Measurements from ENCODE around the gene ZNF850. TPM values are rescaled to one million over a fixed set of nuclear protein-coding genes. Genes with fewer than 3 reads are reported as not detected.
"Not testable (repeated sequence)": the region's sequence is repeated elsewhere in the genome, so short reads cannot be mapped to it uniquely, and the experiment has no call there.

The ZNF850 gene
- polyA plus RNA-seq, 4 donors = 0.22 to 1.6 (median 0.36) TPM

DNA sequence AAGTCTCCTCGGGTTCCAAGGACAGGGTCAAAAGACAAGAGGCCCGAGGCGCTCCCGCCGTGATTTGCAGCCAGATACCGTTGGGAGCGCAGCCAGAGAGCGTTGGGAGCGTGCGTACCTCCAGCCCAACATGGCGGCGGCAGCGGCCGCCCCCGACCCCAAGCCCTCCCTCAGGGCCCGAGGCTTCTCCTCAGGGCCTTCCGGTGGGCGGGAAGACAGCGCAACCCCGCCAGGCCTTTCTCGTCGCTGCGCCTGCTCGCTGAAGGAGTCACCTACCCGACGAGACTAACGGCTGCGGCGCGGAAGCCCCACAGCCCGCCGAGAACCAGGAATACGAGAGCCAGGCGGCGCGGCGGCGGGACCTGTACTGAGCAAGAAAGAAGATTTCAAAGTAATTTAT, 3.2 kb upstream of the ZNF850 start:
- peaks cover 0 to 3% (median 0%) of the 10 kb centered on the region in 3 donors for H3K27me3 ChIP-seq (ENCODE audit: control insufficient read depth in 3 of 3, insufficient read depth in 3 of 3, low read length in 3 of 3)
- FAIRE-seq = no peak
- H3K36me3 ChIP-seq (ENCODE audit: control insufficient read depth in 3 of 3, insufficient read depth in 2 of 3, low read depth in 1 of 3, low read length in 3 of 3) = no peaks in the 10 kb centered on the region
- H3K27ac ChIP-seq (ENCODE audit: low read depth in 1 of 3, low read length in 2 of 3) = peak overlapping the region in 2 of 3 donors; percentile 28 to 69
- DNase-seq = peak in 1 of 2 donors; percentile 41
- no peaks in the 10 kb centered on the region for H3K4me1 ChIP-seq (ENCODE audit: control insufficient read depth in 3 of 3, insufficient read depth in 2 of 3, low read depth in 1 of 3, low read length in 2 of 3)
- H3K4me3 ChIP-seq (ENCODE audit: low read depth in 1 of 3, low read length in 3 of 3) = peak overlapping the region in 2 of 3 donors; percentile 18 to 34
- WGBS, 3 donors = 21 to 58% (median 49%) methylated on average over 33 to 38 of the region's 38 CpGs
- H3K9me3 ChIP-seq (ENCODE audit: control insufficient read depth in 2 of 2, insufficient read depth in 1 of 2, low read depth in 1 of 2, low read length in 1 of 2) = peaks cover 3 to 28% of the 10 kb centered on the region in 2 donors

DNA sequence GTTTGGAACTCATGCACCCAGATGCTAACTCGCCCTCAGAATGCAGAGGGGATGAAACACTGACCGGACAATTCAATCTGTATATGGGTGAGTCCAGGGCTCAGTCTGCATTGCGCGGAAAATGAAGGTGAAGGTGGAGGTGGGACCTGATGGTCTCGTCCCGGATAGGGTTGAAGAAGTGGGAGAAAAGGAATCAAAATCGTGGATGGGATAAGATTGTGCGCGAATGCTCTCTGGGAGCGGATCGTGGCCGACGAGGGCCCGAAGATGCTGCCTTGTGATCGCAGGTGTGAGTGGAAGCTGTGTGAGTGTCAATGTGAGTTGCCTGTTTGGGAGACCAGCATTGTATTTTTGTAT, 594 bp upstream of the ZNF850 start:
- Histone ChIP-seq H3K4me1 (ENCODE audit: control insufficient read depth in 3 of 3, insufficient read depth in 2 of 3, low read depth in 1 of 3, low read length in 2 of 3) (no peaks in the 10 kb centered on the region), H3K4me3 (ENCODE audit: low read depth in 1 of 3, low read length in 3 of 3) (peak overlapping the region; percentile 47 to 76 (median 71)), H3K36me3 (ENCODE audit: control insufficient read depth in 3 of 3, insufficient read depth in 2 of 3, low read depth in 1 of 3, low read length in 3 of 3) (peaks cover 0 to 7% (median 0%) of the 10 kb centered on the region in 3 donors), H3K27me3 (ENCODE audit: control insufficient read depth in 3 of 3, insufficient read depth in 3 of 3, low read length in 3 of 3) (peaks cover 0 to 3% (median 0%) of the 10 kb centered on the region in 3 donors), H3K27ac (ENCODE audit: low read depth in 1 of 3, low read length in 2 of 3) (peak overlapping the region in 1 of 3 donors; percentile 61), H3K9me3 (ENCODE audit: control insufficient read depth in 2 of 2, insufficient read depth in 1 of 2, low read depth in 1 of 2, low read length in 1 of 2) (peaks cover 3 to 45% of the 10 kb centered on the region in 2 donors)
- WGBS, 3 donors = 4 to 13% (median 11%) methylated on average over 15 of the region's 15 CpGs
- FAIRE-seq = no peak
- DNase-seq = no peak

DNA sequence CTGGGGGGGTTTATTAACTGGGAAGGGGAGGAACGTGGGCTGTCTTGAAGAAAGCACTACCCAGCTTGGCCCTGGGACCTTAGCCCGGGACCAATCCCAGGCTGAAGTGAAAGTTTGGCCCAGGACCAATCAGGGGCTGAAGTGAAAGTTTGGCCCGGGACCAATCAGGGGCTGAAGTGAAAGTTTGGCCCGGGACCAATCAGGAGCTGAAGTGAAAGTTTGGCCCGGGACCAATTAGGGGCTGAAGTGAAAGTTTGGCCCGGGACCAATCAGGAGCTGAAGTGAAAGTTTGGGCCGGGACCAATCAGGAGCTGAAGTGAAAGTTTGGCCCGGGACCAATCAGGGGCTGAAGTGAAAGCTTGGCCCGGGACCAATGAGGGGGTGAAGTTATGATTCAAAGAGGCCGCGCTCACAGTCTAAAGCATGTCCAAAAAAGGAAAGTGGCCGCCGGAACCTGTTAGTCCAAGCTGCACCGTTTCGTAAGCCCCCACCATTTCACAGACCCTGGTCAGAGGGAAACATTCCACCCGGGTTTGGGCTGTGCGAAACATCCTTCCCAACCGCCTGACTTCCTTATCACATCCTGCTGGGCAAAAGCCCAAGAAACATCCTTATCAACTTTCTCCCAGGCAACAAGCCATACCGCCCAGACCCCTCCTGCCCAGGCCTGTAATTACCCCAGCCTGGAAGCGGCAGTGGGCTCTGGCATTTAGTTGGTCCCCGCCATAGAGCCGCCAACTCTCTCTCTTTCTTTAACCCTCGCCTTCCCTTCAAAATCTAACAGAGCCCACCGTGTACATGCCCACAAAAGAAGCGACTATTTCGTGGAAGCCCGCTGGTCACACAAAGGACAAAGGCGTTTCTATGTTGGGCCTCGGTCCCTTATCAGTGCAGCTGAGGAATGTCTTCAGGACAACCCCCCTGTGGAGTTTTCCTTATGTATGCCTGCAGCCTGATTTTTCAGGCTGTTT, 1.1 kb downstream of the ZNF850 start:
- Histone ChIP-seq H3K27ac (ENCODE audit: low read depth in 1 of 3, low read length in 2 of 3) (peak overlapping the region in 2 of 3 donors; percentile 61 to 75), H3K9me3 (ENCODE audit: control insufficient read depth in 2 of 2, insufficient read depth in 1 of 2, low read depth in 1 of 2, low read length in 1 of 2) (peaks cover 3 to 55% of the 10 kb centered on the region in 2 donors), H3K4me1 (ENCODE audit: control insufficient read depth in 3 of 3, insufficient read depth in 2 of 3, low read depth in 1 of 3, low read length in 2 of 3) (no peaks in the 10 kb centered on the region), H3K27me3 (ENCODE audit: control insufficient read depth in 3 of 3, insufficient read depth in 3 of 3, low read length in 3 of 3) (peaks cover 0 to 3% (median 0%) of the 10 kb centered on the region in 3 donors), H3K4me3 (ENCODE audit: low read depth in 1 of 3, low read length in 3 of 3) (peak overlapping the region in 2 of 3 donors; percentile 71 to 76), H3K36me3 (ENCODE audit: control insufficient read depth in 3 of 3, insufficient read depth in 2 of 3, low read depth in 1 of 3, low read length in 3 of 3) (peaks cover 0 to 7% (median 0%) of the 10 kb centered on the region in 3 donors)
- DNase-seq = peak; percentile 68 to 85
- FAIRE-seq = peak; percentile 10
- WGBS, 3 donors = 2 to 3% (median 3%) methylated on average over 29 of the region's 29 CpGs

DNA sequence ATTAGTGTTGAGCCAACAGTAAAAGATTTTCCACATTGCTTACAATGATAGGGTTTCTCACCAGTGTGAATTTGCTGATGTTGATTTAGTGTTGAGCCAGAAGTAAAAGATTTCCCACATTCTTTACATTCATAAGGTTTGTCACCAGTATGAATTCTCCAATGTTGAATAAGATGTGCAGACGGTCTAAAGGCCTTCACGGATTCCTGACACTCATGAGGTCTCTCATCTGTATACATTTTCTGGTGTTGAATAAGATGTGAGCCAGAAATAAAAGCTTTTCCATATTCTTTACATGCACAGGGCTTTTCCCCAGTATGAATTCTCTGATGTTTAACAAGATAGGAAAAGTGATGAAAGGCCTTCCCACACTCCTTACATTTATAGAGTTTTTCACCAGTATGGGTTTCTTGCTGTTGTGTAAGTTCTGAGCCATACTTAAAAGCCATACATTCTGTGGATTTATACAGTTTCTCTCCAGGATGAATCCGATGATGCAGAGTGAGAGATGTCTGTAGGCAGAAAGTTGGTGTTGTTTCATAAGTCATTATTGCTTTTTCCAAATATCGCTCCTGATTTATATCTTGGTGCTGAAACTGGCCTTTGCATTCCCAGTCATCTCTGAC, 22.4 kb downstream of the ZNF850 start:
- peaks cover 10 to 20% (median 16%) of the 10 kb centered on the region in 3 donors for H3K36me3 ChIP-seq (ENCODE audit: control insufficient read depth in 3 of 3, insufficient read depth in 2 of 3, low read depth in 1 of 3, low read length in 3 of 3)
- DNase-seq (no peak), FAIRE-seq (no peak)
- H3K27ac ChIP-seq (ENCODE audit: low read depth in 1 of 3, low read length in 2 of 3) = no peak overlapping the region
- no peaks in the 10 kb centered on the region for H3K4me1 ChIP-seq (ENCODE audit: control insufficient read depth in 3 of 3, insufficient read depth in 2 of 3, low read depth in 1 of 3, low read length in 2 of 3)
- no peaks in the 10 kb centered on the region for H3K27me3 ChIP-seq (ENCODE audit: control insufficient read depth in 3 of 3, insufficient read depth in 3 of 3, low read length in 3 of 3)
- 96 to 99% (median 98%) methylated on average over 4 of the region's 4 CpGs for WGBS, 3 donors
- peaks cover 3 to 74% of the 10 kb centered on the region in 2 donors for H3K9me3 ChIP-seq (ENCODE audit: control insufficient read depth in 2 of 2, insufficient read depth in 1 of 2, low read depth in 1 of 2, low read length in 1 of 2)
- no peak overlapping the region for H3K4me3 ChIP-seq (ENCODE audit: low read depth in 1 of 3, low read length in 3 of 3)

DNA sequence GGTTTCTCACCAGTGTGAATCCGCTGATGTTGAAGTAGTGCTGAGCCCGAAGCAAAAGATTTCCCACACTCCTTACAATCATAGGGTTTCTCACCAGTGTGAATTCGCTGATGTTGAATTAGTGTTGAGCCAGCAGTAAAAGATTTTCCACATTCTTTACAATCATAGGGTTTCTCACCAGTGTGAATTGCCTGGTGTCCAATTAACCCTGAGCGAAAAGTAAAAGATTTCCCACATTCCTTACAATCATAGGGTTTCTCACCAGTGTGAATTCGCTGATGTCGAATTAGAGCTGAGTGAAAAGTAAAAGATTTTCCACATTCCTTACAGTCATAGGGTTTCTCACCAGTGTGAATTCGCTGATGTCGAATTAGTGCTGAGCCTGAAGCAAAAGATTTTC, 23.0 kb downstream of the ZNF850 start:
- peaks cover 10 to 18% (median 11%) of the 10 kb centered on the region in 3 donors for H3K36me3 ChIP-seq (ENCODE audit: control insufficient read depth in 3 of 3, insufficient read depth in 2 of 3, low read depth in 1 of 3, low read length in 3 of 3)
- H3K9me3 ChIP-seq (ENCODE audit: control insufficient read depth in 2 of 2, insufficient read depth in 1 of 2, low read depth in 1 of 2, low read length in 1 of 2) = peaks cover 3 to 72% of the 10 kb centered on the region in 2 donors
- FAIRE-seq; H3K4me1 ChIP-seq (ENCODE audit: control insufficient read depth in 3 of 3, insufficient read depth in 2 of 3, low read depth in 1 of 3, low read length in 2 of 3); DNase-seq; H3K27ac ChIP-seq (ENCODE audit: low read depth in 1 of 3, low read length in 2 of 3); H3K4me3 ChIP-seq (ENCODE audit: low read depth in 1 of 3, low read length in 3 of 3); H3K27me3 ChIP-seq (ENCODE audit: control insufficient read depth in 3 of 3, insufficient read depth in 3 of 3, low read length in 3 of 3): not testable (repeated sequence)
- WGBS, 3 donors = 97 to 99% (median 98%) methylated on average over 8 of the region's 8 CpGs

DNA sequence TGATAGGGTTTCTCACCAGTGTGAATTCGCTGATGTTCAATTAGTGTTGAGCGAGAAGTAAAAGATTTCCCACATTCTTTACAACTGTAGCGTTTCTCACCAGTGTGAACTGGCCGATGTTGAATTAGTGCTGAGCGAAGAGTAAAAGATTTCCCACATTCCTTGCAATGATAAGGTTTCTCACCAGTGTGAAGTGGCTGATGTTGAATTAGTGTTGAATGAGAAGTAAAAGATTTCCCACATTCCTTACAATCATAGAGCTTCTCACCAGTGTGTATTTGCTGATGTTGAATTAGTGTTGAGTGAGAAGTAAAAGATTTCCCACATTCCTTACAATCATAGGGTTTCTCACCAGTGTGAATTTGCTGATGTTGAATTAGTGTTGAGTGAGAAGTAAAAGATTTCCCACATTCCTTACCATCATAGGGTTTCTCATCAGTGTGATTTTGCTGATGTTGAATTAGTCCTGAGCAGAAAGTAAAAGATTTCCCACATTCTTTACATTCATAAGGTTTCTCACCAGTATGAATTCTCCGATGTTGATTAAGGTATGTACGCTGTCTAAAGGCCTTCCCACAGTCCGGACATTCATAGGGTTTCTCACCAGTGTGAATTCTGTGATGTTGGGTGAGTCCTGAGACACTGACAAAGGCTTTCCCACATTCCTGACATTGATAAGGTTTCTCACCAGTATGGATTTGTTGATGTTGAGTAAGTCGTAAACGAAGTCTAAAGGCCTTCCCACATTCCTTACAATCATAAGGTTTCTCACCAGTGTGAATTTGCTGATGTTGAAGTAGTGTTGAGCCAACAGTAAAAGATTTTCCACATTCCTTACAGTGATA, 24.0 kb downstream of the ZNF850 start:
- H3K4me3 ChIP-seq (ENCODE audit: low read depth in 1 of 3, low read length in 3 of 3) = no peak overlapping the region
- no peaks in the 10 kb centered on the region for H3K27me3 ChIP-seq (ENCODE audit: control insufficient read depth in 3 of 3, insufficient read depth in 3 of 3, low read length in 3 of 3)
- WGBS, 3 donors = 97 to 99% (median 98%) methylated on average over 10 of the region's 10 CpGs
- H3K4me1 ChIP-seq (ENCODE audit: control insufficient read depth in 3 of 3, insufficient read depth in 2 of 3, low read depth in 1 of 3, low read length in 2 of 3) = no peaks in the 10 kb centered on the region
- DNase-seq (no peak), FAIRE-seq (no peak)
- peaks cover 4 to 76% of the 10 kb centered on the region in 2 donors for H3K9me3 ChIP-seq (ENCODE audit: control insufficient read depth in 2 of 2, insufficient read depth in 1 of 2, low read depth in 1 of 2, low read length in 1 of 2)
- H3K27ac ChIP-seq (ENCODE audit: low read depth in 1 of 3, low read length in 2 of 3) = no peak overlapping the region
- H3K36me3 ChIP-seq (ENCODE audit: control insufficient read depth in 3 of 3, insufficient read depth in 2 of 3, low read depth in 1 of 3, low read length in 3 of 3) = peaks cover 10 to 16% (median 11%) of the 10 kb centered on the region in 3 donors

DNA sequence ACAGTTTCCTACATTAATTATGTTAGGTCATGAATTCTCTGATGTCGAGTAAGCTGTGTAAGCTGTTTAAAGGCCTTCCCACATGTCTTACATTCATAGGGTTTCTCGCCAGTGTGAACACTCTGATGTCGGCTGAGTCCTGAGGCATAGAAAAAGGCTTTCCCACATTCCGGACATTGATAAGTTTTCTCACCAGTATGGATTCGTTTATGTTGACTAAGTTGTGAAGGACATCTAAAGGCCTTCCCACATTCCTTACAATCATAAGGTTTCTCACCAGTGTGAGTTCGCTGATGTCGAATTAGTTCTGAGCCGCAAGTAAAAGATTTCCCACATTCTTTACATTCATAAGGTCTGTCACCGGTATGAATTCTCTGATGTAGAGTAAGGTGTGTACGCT, 24.9 kb downstream of the ZNF850 start:
- Histone ChIP-seq H3K27me3 (ENCODE audit: control insufficient read depth in 3 of 3, insufficient read depth in 3 of 3, low read length in 3 of 3) (no peaks in the 10 kb centered on the region), H3K4me3 (ENCODE audit: low read depth in 1 of 3, low read length in 3 of 3) (no peak overlapping the region), H3K4me1 (ENCODE audit: control insufficient read depth in 3 of 3, insufficient read depth in 2 of 3, low read depth in 1 of 3, low read length in 2 of 3) (no peaks in the 10 kb centered on the region), H3K9me3 (ENCODE audit: control insufficient read depth in 2 of 2, insufficient read depth in 1 of 2, low read depth in 1 of 2, low read length in 1 of 2) (peaks cover 5 to 72% of the 10 kb centered on the region in 2 donors), H3K36me3 (ENCODE audit: control insufficient read depth in 3 of 3, insufficient read depth in 2 of 3, low read depth in 1 of 3, low read length in 3 of 3) (peaks cover 7 to 10% (median 10%) of the 10 kb centered on the region in 3 donors), H3K27ac (ENCODE audit: low read depth in 1 of 3, low read length in 2 of 3) (no peak overlapping the region)
- no peak for FAIRE-seq
- 96 to 97% (median 96%) methylated on average over 10 of the region's 10 CpGs for WGBS, 3 donors
- DNase-seq = no peak

DNA sequence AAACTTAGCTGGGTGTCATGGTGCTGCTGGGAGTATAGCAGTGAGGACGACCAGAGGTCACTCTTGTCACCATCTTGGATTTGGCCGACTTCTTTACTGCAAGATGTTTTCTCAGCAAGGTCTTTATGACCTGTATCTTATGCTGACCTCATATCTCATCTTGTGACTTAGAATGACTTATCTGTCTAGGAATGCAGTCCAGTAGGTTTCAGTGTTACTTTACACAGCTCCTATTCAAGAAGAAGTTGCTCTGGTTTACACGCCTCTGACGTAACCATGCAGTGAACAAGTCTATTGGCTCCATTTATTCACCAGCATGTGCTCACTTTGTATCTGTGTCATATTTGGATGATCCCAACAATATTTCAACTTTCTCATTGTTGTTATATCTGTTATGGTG, 26.7 kb downstream of the ZNF850 start:
- H3K27me3 ChIP-seq (ENCODE audit: control insufficient read depth in 3 of 3, insufficient read depth in 3 of 3, low read length in 3 of 3) = no peaks in the 10 kb centered on the region
- peaks cover 4 to 10% (median 10%) of the 10 kb centered on the region in 3 donors for H3K36me3 ChIP-seq (ENCODE audit: control insufficient read depth in 3 of 3, insufficient read depth in 2 of 3, low read depth in 1 of 3, low read length in 3 of 3)
- FAIRE-seq (no peak), DNase-seq (no peak)
- no peaks in the 10 kb centered on the region for H3K4me1 ChIP-seq (ENCODE audit: control insufficient read depth in 3 of 3, insufficient read depth in 2 of 3, low read depth in 1 of 3, low read length in 2 of 3)
- peaks cover 3 to 75% of the 10 kb centered on the region in 2 donors for H3K9me3 ChIP-seq (ENCODE audit: control insufficient read depth in 2 of 2, insufficient read depth in 1 of 2, low read depth in 1 of 2, low read length in 1 of 2)
- no peak overlapping the region for H3K4me3 ChIP-seq (ENCODE audit: low read depth in 1 of 3, low read length in 3 of 3)
- no peak overlapping the region for H3K27ac ChIP-seq (ENCODE audit: low read depth in 1 of 3, low read length in 2 of 3)
- 96 to 98% (median 96%) methylated on average over 4 of the region's 4 CpGs for WGBS, 3 donors
